Left lung (tissue), 10 donors: ENCODE data around the gene SSX2IP. TPM values are rescaled to one million over a fixed set of nuclear protein-coding genes. Genes with fewer than 3 reads are reported as not detected.

Experiments used
- ATAC-seq: fragments of 200-7000 bp; cut with Tn5 transposase; one replicate; pipeline ENCODE4 v1.9.1; 2020; ENCODE audit warnings: moderate library complexity
- DNase-seq, 4 donors: peaks; one replicate each; pipeline ENCODE4 v3.0.0-alpha.2; 2013 to 2020
- H3K27ac ChIP-seq, 2 donors: fragments of 200-600 bp; sonication (generic) in 1 of 2; one replicate each; pipeline versions ENCODE4 v1.5.0 to v1.8.0; 2020 to 2021
- H3K27me3 ChIP-seq, 2 donors: fragments of 200-600 bp; sonication (generic) in 1 of 2; one replicate each; pipeline versions ENCODE4 v1.5.0 to v1.8.0; 2020 to 2021
- H3K36me3 ChIP-seq, 2 donors: fragments of 200-600 bp; sonication (generic) in 1 of 2; one replicate each; pipeline versions ENCODE4 v1.5.0 to v1.8.0; 2020 to 2021
- H3K4me1 ChIP-seq, 2 donors: fragments of 200-600 bp; one replicate each; pipeline ENCODE4 v1.8.0; 2021
- H3K4me3 ChIP-seq, 2 donors: fragments of 200-600 bp; sonication (generic) in 1 of 2; one replicate each; pipeline versions ENCODE4 v1.5.0 to v1.8.0; 2020 to 2021; ENCODE audit warnings: mild to moderate bottlenecking in 1 of 2
- H3K9me3 ChIP-seq, 2 donors: fragments of 200-600 bp; sonication (generic) in 1 of 2; one replicate each; pipeline versions ENCODE4 v1.5.0 to v1.8.0; 2020 to 2021
- CTCF ChIP-seq, 2 donors: fragments of 200-600 bp; sonication (generic) in 1 of 2; IDR thresholded peaks; one replicate each; pipeline versions ENCODE4 v1.5.0 to v1.8.0; 2021; ENCODE audit warnings: antibody characterized with exemption in 2 of 2
- intact Hi-C, 2 donors: fragments of 100-400 bp; cut with DNase I; formaldehyde crosslinking; loops; one replicate each; pipeline versions ENCODE4 v1.11.2 to v1.14.2; 2022
- polyA plus RNA-seq, 6 donors: library from polyadenylated mRNA; unstranded; fragments of 120-200 nt; gene quantifications; one replicate each; pipeline ENCODE4 v1.2.1, GENCODE V29; 2013; ENCODE audit not compliant: insufficient read length in 6 of 6
- total RNA-seq, 2 donors: library from RNA; stranded (reverse); fragmentation: NEBNext Ultra II Directional; extraction: Animal tissue kit (Norgen Biotek cat#: 25700); gene quantifications; one replicate each; pipeline ENCODE4 v1.2.1, GENCODE V29; 2021
- donor health status: DM: no; HTN: yes; CAD: no.
- donor health status: DM: no; HTN: no; CAD: no.

Gene SSX2IP
- total and polyA plus RNA-seq, 8 donors, result 10.1 to 20.2 (median 17.8) TPM

DNA sequence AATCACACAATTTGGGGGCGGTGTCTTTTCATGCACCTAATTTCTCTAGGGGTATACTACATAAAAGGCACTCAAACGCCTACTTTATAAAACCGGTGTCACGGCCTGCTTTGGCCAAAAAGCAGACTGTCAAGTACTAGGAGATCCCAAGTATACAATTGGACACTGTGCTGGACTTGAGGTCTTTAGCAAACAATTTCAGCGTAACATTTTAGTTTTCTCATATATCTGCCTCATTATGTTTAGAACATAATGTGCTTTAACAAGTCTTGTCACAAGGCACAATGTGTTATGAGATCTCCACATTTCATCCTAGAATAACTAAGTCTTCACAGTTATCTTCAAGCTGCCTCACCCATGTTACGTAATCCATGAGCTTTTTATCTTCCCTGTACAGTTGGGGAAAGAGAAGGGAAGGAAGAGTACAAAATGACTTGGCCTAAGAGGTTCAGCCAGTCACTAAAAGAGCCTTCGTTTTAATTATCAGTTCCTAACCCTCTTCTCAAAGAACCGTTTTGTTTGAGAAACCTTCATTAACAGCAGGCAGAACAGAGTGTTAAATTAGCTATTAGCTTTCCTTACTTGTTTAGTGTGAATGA lies 1.7 kb downstream of the SSX2IP start:
- Histone ChIP-seq H3K4me1 (peaks cover 7 to 34% of the 10 kb centered on the region in 2 donors), H3K27me3 (no peaks in the 10 kb centered on the region), H3K9me3 (no peaks in the 10 kb centered on the region), H3K27ac (no peak overlapping the region), H3K4me3 (no peak overlapping the region), H3K36me3 (no peaks in the 10 kb centered on the region)
- intact Hi-C loops, result no loop called here
- no peak for DNase-seq
- no peak for ATAC-seq
- TF ChIP-seq CTCF (IDR thresholded peaks at IDR 0.05), result no peak

- no peaks in the 10 kb centered on the region for H3K36me3 ChIP-seq
- no peaks in the 10 kb centered on the region for H3K9me3 ChIP-seq
- no peak for TF ChIP-seq CTCF (IDR thresholded peaks at IDR 0.05)
- H3K4me3 ChIP-seq, result no peak overlapping the region
- no peak for ATAC-seq
- intact Hi-C loops, result no loop called here
- H3K4me1 ChIP-seq, result peaks cover 7 to 27% of the 10 kb centered on the region in 2 donors
- H3K27me3 ChIP-seq, result no peaks in the 10 kb centered on the region
- H3K27ac ChIP-seq, result no peak overlapping the region
- no peak for DNase-seq
Measured at GRCh38 chr1:84687714-84688462, 2.4 kb downstream of the SSX2IP start.

GRCh38 chr1:84686223-84686622 lies 4.0 kb downstream of the SSX2IP start:
- H3K4me1 ChIP-seq, result peaks cover 7 to 18% of the 10 kb centered on the region in 2 donors
- no peak overlapping the region for H3K4me3 ChIP-seq
- no peaks in the 10 kb centered on the region for H3K27me3 ChIP-seq
- DNase-seq (no peak), ATAC-seq (no peak)
- no peaks in the 10 kb centered on the region for H3K9me3 ChIP-seq
- H3K36me3 ChIP-seq, result no peaks in the 10 kb centered on the region
- intact Hi-C loops, result no loop called here
- no peak for TF ChIP-seq CTCF (IDR thresholded peaks at IDR 0.05)
- H3K27ac ChIP-seq, result no peak overlapping the region

- TF ChIP-seq CTCF (IDR thresholded peaks at IDR 0.05), result no peak
- DNase-seq (no peak), ATAC-seq (no peak)
- intact Hi-C loops, result no loop called here
- Histone ChIP-seq H3K27ac (no peak overlapping the region), H3K4me3 (no peak overlapping the region), H3K9me3 (no peaks in the 10 kb centered on the region), H3K36me3 (no peaks in the 10 kb centered on the region), H3K27me3 (no peaks in the 10 kb centered on the region), H3K4me1 (no peaks in the 10 kb centered on the region)
Measured at GRCh38 chr1:84683508-84683907, 6.8 kb downstream of the SSX2IP start.

DNA sequence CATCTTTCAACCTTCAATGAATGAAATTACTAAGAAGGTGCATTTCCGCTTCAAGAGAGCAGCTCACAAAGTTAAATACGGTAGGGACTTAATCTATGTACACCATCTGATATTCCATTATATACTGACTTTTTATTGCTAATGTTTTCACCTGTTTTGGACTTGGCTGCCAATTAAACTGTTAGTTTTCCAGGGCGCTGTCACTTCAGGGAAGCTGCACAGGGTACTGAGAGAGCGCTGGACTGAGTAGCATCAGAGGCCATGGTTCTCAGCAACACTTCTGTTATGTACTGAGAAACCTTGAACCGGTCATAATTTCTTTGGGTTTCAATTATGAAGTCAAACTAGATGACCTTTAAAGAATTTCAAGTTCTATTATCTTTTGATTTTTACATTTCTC lies 8.2 kb downstream of the SSX2IP start:
- ATAC-seq (no peak), DNase-seq (no peak)
- Histone ChIP-seq H3K4me1 (no peaks in the 10 kb centered on the region), H3K27me3 (no peaks in the 10 kb centered on the region), H3K27ac (no peak overlapping the region), H3K4me3 (no peak overlapping the region), H3K36me3 (no peaks in the 10 kb centered on the region), H3K9me3 (no peaks in the 10 kb centered on the region)
- no peak for TF ChIP-seq CTCF (IDR thresholded peaks at IDR 0.05)
- intact Hi-C loops, result no loop called here
